Measurements from ENCODE around the gene TRPC6. TPM values are rescaled to one million over a fixed set of nuclear protein-coding genes. Genes with fewer than 3 reads are reported as not detected.
"Not testable (repeated sequence)": the region's sequence is repeated elsewhere in the genome, so short reads cannot be mapped to it uniquely, and the experiment has no call there.

Gene TRPC6
- total and polyA plus RNA-seq, 2 of the 8 experiments (the other 6 are each of a cell fraction or from before 2014, with no cell fraction given): 0.26 to 0.39 TPM

- no peak overlapping the region for H3K27ac ChIP-seq (ENCODE audit: low read depth, low read length)
- peak overlapping the region; percentile 70; the same call in 1 of the 2 replicates for H2AFZ ChIP-seq (ENCODE audit: low read length)
These were observed 117.5 kb downstream of the TRPC6 start for GRCh38 chr11:101466352-101466751.

GRCh38 chr11:101464388-101464787, 119.4 kb downstream of the TRPC6 start:
- H4K8ac ChIP-seq (ENCODE audit: extremely low read depth, insufficient read depth, low read length); H3K4me2 ChIP-seq (ENCODE audit: insufficient read depth in 1 of 2, low read depth in 2 of 2, low read length in 2 of 2); H3K36me3 ChIP-seq (ENCODE audit: control insufficient read depth in 2 of 4, insufficient read depth in 4 of 4, low read length in 3 of 4); H3K27me3 ChIP-seq (replicated peaks in 1 of 4; ENCODE audit: control insufficient read depth in 3 of 4, extremely low read depth in 1 of 4, insufficient read depth in 3 of 4, low read length in 3 of 4); FAIRE-seq; H3K4me3 ChIP-seq (ENCODE audit: extremely low read depth in 1 of 4, insufficient read depth in 2 of 4, low read depth in 3 of 4, low read length in 4 of 4); H3K14ac ChIP-seq (ENCODE audit: insufficient read length); H4K20me1 ChIP-seq (replicated peaks in 1 of 2; ENCODE audit: control insufficient read depth in 1 of 2, insufficient read depth in 2 of 2, low read length in 2 of 2); H2BK15ac ChIP-seq (ENCODE audit: low read length); H2BK12ac ChIP-seq (ENCODE audit: low read depth, low read length); CTCF ChIA-PET (ENCODE audit: partially characterized antibody); H2BK20ac ChIP-seq (ENCODE audit: low read length); H3K79me2 ChIP-seq (ENCODE audit: control insufficient read depth in 1 of 2, insufficient read depth in 2 of 2, low read length in 2 of 2); H3K18ac ChIP-seq (ENCODE audit: extremely low read depth, low read length); H3K9me3 ChIP-seq (ENCODE audit: insufficient read depth in 2 of 2, low read depth in 1 of 2, low read length in 1 of 2); H2BK120ac ChIP-seq (replicated peaks; ENCODE audit: low read depth, low read length); H3K56ac ChIP-seq (replicated peaks; ENCODE audit: insufficient read length, low read depth, low read length); H4K5ac ChIP-seq (ENCODE audit: insufficient read length, low read depth, low read length); H3K23me2 ChIP-seq (ENCODE audit: low read depth, low read length); H2AFZ ChIP-seq (ENCODE audit: low read length); H2AK5ac ChIP-seq (ENCODE audit: low read depth, low read length); POLR2A ChIA-PET (ENCODE audit: partially characterized antibody); H3K23ac ChIP-seq (ENCODE audit: insufficient read length); H3K4ac ChIP-seq (replicated peaks; ENCODE audit: insufficient read length, low read depth, low read length); H3K79me1 ChIP-seq (ENCODE audit: low read depth, low read length); H3K27ac ChIP-seq (ENCODE audit: low read depth, low read length); H3K9ac ChIP-seq (replicated peaks in 1 of 4; ENCODE audit: extremely low read depth in 1 of 4, low read depth in 3 of 4, low read length in 3 of 4); H3K4me1 ChIP-seq (replicated peaks in 1 of 4; ENCODE audit: control insufficient read depth in 3 of 4, insufficient read depth in 4 of 4, low read length in 3 of 4); DNase-seq (ENCODE audit: low read depth in 1 of 2, low spot score in 2 of 2); H4K91ac ChIP-seq (replicated peaks; ENCODE audit: insufficient read length, low read length); H2BK5ac ChIP-seq (ENCODE audit: low read depth, low read length): not testable (repeated sequence)

More at GRCh38 chr11:101466352-101466751, 117.5 kb downstream of the TRPC6 start:
- Histone ChIP-seq H2BK120ac (replicated peaks; ENCODE audit: low read depth, low read length) (no peak overlapping the region), H3K79me1 (ENCODE audit: low read depth, low read length) (no peaks in the 10 kb centered on the region), H3K36me3 (ENCODE audit: control insufficient read depth in 2 of 4, insufficient read depth in 4 of 4, low read length in 3 of 4) (no peaks in the 10 kb centered on the region), H2BK5ac (ENCODE audit: low read depth, low read length) (no peak overlapping the region), H3K4me2 (ENCODE audit: insufficient read depth in 1 of 2, low read depth in 2 of 2, low read length in 2 of 2) (no peak overlapping the region; a peak in 1 of 4 replicates), H3K14ac (ENCODE audit: insufficient read length) (no peak overlapping the region), H3K18ac (ENCODE audit: extremely low read depth, low read length) (no peak overlapping the region), H3K4me1 (replicated peaks in 1 of 4; ENCODE audit: control insufficient read depth in 3 of 4, insufficient read depth in 4 of 4, low read length in 3 of 4) (peaks cover 2 to 8% (median 5%) of the 10 kb centered on the region in 4 experiments; a peak in 5 of 7 replicates), H3K23ac (ENCODE audit: insufficient read length) (no peak overlapping the region), H3K4ac (replicated peaks; ENCODE audit: insufficient read length, low read depth, low read length) (no peak overlapping the region), H3K4me3 (ENCODE audit: extremely low read depth in 1 of 4, insufficient read depth in 2 of 4, low read depth in 3 of 4, low read length in 4 of 4) (no peak overlapping the region), H3K56ac (replicated peaks; ENCODE audit: insufficient read length, low read depth, low read length) (no peak overlapping the region), H2BK12ac (ENCODE audit: low read depth, low read length) (no peak overlapping the region), H2AK5ac (ENCODE audit: low read depth, low read length) (no peak overlapping the region), H4K20me1 (replicated peaks in 1 of 2; ENCODE audit: control insufficient read depth in 1 of 2, insufficient read depth in 2 of 2, low read length in 2 of 2) (no peaks in the 10 kb centered on the region), H3K23me2 (ENCODE audit: low read depth, low read length) (no peaks in the 10 kb centered on the region), H4K8ac (ENCODE audit: extremely low read depth, insufficient read depth, low read length) (no peak overlapping the region), H3K9me3 (ENCODE audit: insufficient read depth in 2 of 2, low read depth in 1 of 2, low read length in 1 of 2) (no peaks in the 10 kb centered on the region), H3K79me2 (ENCODE audit: control insufficient read depth in 1 of 2, insufficient read depth in 2 of 2, low read length in 2 of 2) (no peaks in the 10 kb centered on the region), H2BK15ac (ENCODE audit: low read length) (0 out of 2 replicates have a peak overlapping the region, but pooled peaks have one; percentile 18), H3K27me3 (replicated peaks in 1 of 4; ENCODE audit: control insufficient read depth in 3 of 4, extremely low read depth in 1 of 4, insufficient read depth in 3 of 4, low read length in 3 of 4) (no peaks in the 10 kb centered on the region), H3K9ac (replicated peaks in 1 of 4; ENCODE audit: extremely low read depth in 1 of 4, low read depth in 3 of 4, low read length in 3 of 4) (no peak overlapping the region), H2BK20ac (ENCODE audit: low read length) (no peak overlapping the region), H4K91ac (replicated peaks; ENCODE audit: insufficient read length, low read length) (no peak overlapping the region), H4K5ac (ENCODE audit: insufficient read length, low read depth, low read length) (no peak overlapping the region)
- 78% methylated on average over 3 of the region's 4 CpGs; no CpG with 5 or more reads in 1 of the 2 experiments for WGBS, 2 experiments (ENCODE audit: extremely low coverage in 1 of 2, insufficient coverage in 1 of 2, insufficient read length in 1 of 2, insufficient replicate concordance in 2 of 2, low coverage in 1 of 2, low lambda C conversion rate in 2 of 2, missing lambda C conversion rate in 1 of 2)
- no peak for TF ChIP-seq EGR1 (IDR thresholded peaks at IDR 0.05; ENCODE audit: borderline replicate concordance, low read depth, low read length)
- TF ChIP-seq ASH2L (IDR thresholded peaks at IDR 0.05; ENCODE audit: low read length): peak; percentile 64
- TF ChIP-seq TEAD4 (IDR thresholded peaks at IDR 0.05; ENCODE audit: low read depth, low read length): peak; percentile 55; the same call in 1 of the 2 replicates
- FAIRE-seq (no peak), DNase-seq (ENCODE audit: low read depth in 1 of 2, low spot score in 2 of 2) (peak in 1 of 2 experiments; percentile 48)
- ChIA-PET POLR2A (ENCODE audit: partially characterized antibody) (no interaction called here), CTCF (ENCODE audit: partially characterized antibody) (interaction anchor here (0.6 to 3.1 kb wide), 7 partner anchors 9 to 536 kb away, joined by 3 to 14 read pairs (median 5); no protein-coding TSS in a partner anchor)
